HG03045 (cell line): ENCODE measurements around the gene CFLAR.

Experiments used
- ATAC-seq: cut with Tn5 transposase; IDR thresholded peaks from one replicate; pipeline ENCODE4 v1.9.1; 2021; ENCODE audit warnings: mild to moderate bottlenecking, moderate library complexity; ENCODE audit not compliant: unreplicated experiment

Gene CFLAR

GRCh38 chr2:201205515-201205849, 89.5 kb downstream of the CFLAR start:
- no peak for ATAC-seq

GRCh38 chr2:201208563-201209252, 92.7 kb downstream of the CFLAR start:
- peak; percentile 58 for ATAC-seq

GRCh38 chr2:201215963-201216362, 100.0 kb downstream of the CFLAR start:
- ATAC-seq: no peak

- ATAC-seq: no peak
Observed at GRCh38 chr2:201216918-201217317, 101.0 kb downstream of the CFLAR start.

GRCh38 chr2:201218780-201219179, 102.8 kb downstream of the CFLAR start:
- no peak for ATAC-seq

- no peak for ATAC-seq
Observed at GRCh38 chr2:201219328-201220096, 103.5 kb downstream of the CFLAR start.

GRCh38 chr2:201220102-201220570, 104.2 kb downstream of the CFLAR start:
- no peak for ATAC-seq

GRCh38 chr2:201223089-201224073, 107.4 kb downstream of the CFLAR start:
- peak; percentile 87 for ATAC-seq
